ENCODE results near the gene SUN5.
"Not testable (repeated sequence)": the region's sequence is repeated elsewhere in the genome, so short reads cannot be mapped to it uniquely, and the experiment has no call there.

SUN5 gene

GRCh38 chr20:32980990-32981389 lies 23.2 kb downstream of the SUN5 start:
- DNase-seq (ENCODE audit: insufficient read length, low spot score) (no peak), FAIRE-seq (no peak)

GRCh38 chr20:32980131-32980941 lies 23.9 kb downstream of the SUN5 start:
- no peak for DNase-seq (ENCODE audit: insufficient read length, low spot score)

GRCh38 chr20:32979201-32979998 lies 24.8 kb downstream of the SUN5 start:
- no peak for FAIRE-seq

More at GRCh38 chr20:32980131-32980941, 23.9 kb downstream of the SUN5 start:
- FAIRE-seq, result no peak

GRCh38 chr20:32978009-32978335 lies 26.3 kb downstream of the SUN5 start:
- FAIRE-seq (no peak), DNase-seq (ENCODE audit: insufficient read length, low spot score) (no peak)

More at GRCh38 chr20:32979201-32979998, 24.8 kb downstream of the SUN5 start:
- DNase-seq (ENCODE audit: insufficient read length, low spot score), result no peak

- DNase-seq (ENCODE audit: insufficient read length, low spot score) (no peak), FAIRE-seq (no peak)
Measured at GRCh38 chr20:32977281-32978008, 26.8 kb downstream of the SUN5 start.

GRCh38 chr20:32976746-32977145 lies 27.5 kb downstream of the SUN5 start:
- DNase-seq (ENCODE audit: insufficient read length, low spot score), result no peak
- FAIRE-seq, result no peak

GRCh38 chr20:32975698-32976674 lies 28.2 kb downstream of the SUN5 start:
- no peak for FAIRE-seq
- no peak for DNase-seq (ENCODE audit: insufficient read length, low spot score)

- not testable (repeated sequence) for FAIRE-seq; DNase-seq (ENCODE audit: insufficient read length, low spot score)
Measured at GRCh38 chr20:32975121-32975520, 29.1 kb downstream of the SUN5 start.

- not testable (repeated sequence) for DNase-seq (ENCODE audit: insufficient read length, low spot score); FAIRE-seq
Measured at GRCh38 chr20:32974204-32975064, 29.8 kb downstream of the SUN5 start.

- FAIRE-seq (no peak), DNase-seq (ENCODE audit: insufficient read length, low spot score) (no peak)
Measured at GRCh38 chr20:32973077-32973717, 31.0 kb downstream of the SUN5 start.

- FAIRE-seq (no peak), DNase-seq (ENCODE audit: insufficient read length, low spot score) (no peak)
Measured at GRCh38 chr20:32972181-32973076, 31.8 kb downstream of the SUN5 start.

- DNase-seq (ENCODE audit: insufficient read length, low spot score) (no peak), FAIRE-seq (no peak)
Measured at GRCh38 chr20:32971703-32972161, 32.5 kb downstream of the SUN5 start.

- no peak for DNase-seq (ENCODE audit: insufficient read length, low spot score)
Measured at GRCh38 chr20:32970973-32971300, 33.3 kb downstream of the SUN5 start.

GRCh38 chr20:32970115-32970972 lies 33.9 kb downstream of the SUN5 start:
- DNase-seq (ENCODE audit: insufficient read length, low spot score) (no peak), FAIRE-seq (no peak)

More at GRCh38 chr20:32970973-32971300, 33.3 kb downstream of the SUN5 start:
- FAIRE-seq, result no peak

- FAIRE-seq, result no peak
- no peak for DNase-seq (ENCODE audit: insufficient read length, low spot score)
Measured at GRCh38 chr20:32969356-32970114, 34.7 kb downstream of the SUN5 start.
